ENCODE data around the gene BBS9. TPM values are rescaled to one million over a fixed set of nuclear protein-coding genes. Genes with fewer than 3 reads are reported as not detected.
"Not testable (repeated sequence)": the region's sequence is repeated elsewhere in the genome, so short reads cannot be mapped to it uniquely, and the experiment has no call there.

Gene BBS9
- total RNA-seq, 4 donors from 2014 or later = 11.2 to 34.5 (median 20.4) TPM

GRCh38 chr7:33509206-33509605 lies 379.8 kb downstream of the BBS9 start:
- 87 to 94% methylated on average over 3 of the region's 3 CpGs for WGBS, 2 donors (ENCODE audit: low coverage in 1 of 2)
- TF ChIP-seq POLR2AphosphoS5 (IDR thresholded peaks at IDR 0.05) (no peak), POLR2A (IDR thresholded peaks at IDR 0.05) (no peak), EP300 (IDR thresholded peaks at IDR 0.05) (no peak), CTCF (IDR thresholded peaks at IDR 0.05) (no peak)
- H3K27ac ChIP-seq = no peak overlapping the region
- peaks cover 0 to 10% of the 10 kb centered on the region in 2 donors for H3K36me3 ChIP-seq
- H3K4me1 ChIP-seq = peaks cover 0 to 16% (median 0%) of the 10 kb centered on the region in 3 donors
- no peaks in the 10 kb centered on the region for H3K9me3 ChIP-seq
- ATAC-seq = no peak
- no peak overlapping the region for H3K4me3 ChIP-seq
- no peaks in the 10 kb centered on the region for H3K27me3 ChIP-seq

- no peaks in the 10 kb centered on the region for H3K27me3 ChIP-seq
- H3K9me3 ChIP-seq = no peaks in the 10 kb centered on the region
- peaks cover 0 to 10% of the 10 kb centered on the region in 2 donors for H3K36me3 ChIP-seq
- TF ChIP-seq POLR2AphosphoS5 (IDR thresholded peaks at IDR 0.05) (no peak), EP300 (IDR thresholded peaks at IDR 0.05) (no peak), CTCF (IDR thresholded peaks at IDR 0.05) (no peak), POLR2A (IDR thresholded peaks at IDR 0.05) (no peak)
- ATAC-seq = no peak
- no peak overlapping the region for H3K4me3 ChIP-seq
- 56 to 57% methylated on average over 3 of the region's 3 CpGs for WGBS, 2 donors (ENCODE audit: low coverage in 1 of 2)
- H3K27ac ChIP-seq = no peak overlapping the region
- H3K4me1 ChIP-seq = peaks cover 0 to 16% (median 0%) of the 10 kb centered on the region in 3 donors
Observed at GRCh38 chr7:33511778-33512177, 382.4 kb downstream of the BBS9 start.

GRCh38 chr7:33516568-33516967 lies 387.2 kb downstream of the BBS9 start:
- Histone ChIP-seq H3K27ac (no peak overlapping the region), H3K36me3 (no peaks in the 10 kb centered on the region), H3K4me1 (peaks cover 0 to 15% (median 0%) of the 10 kb centered on the region in 3 donors), H3K4me3 (no peak overlapping the region), H3K27me3 (no peaks in the 10 kb centered on the region), H3K9me3 (no peaks in the 10 kb centered on the region)
- no peak for TF ChIP-seq POLR2AphosphoS5 (IDR thresholded peaks at IDR 0.05)
- 87 to 100% methylated on average over 1 of the region's 1 CpG for WGBS, 2 donors (ENCODE audit: low coverage in 1 of 2)
- ATAC-seq = no peak

GRCh38 chr7:33517191-33517590 lies 387.8 kb downstream of the BBS9 start:
- TF ChIP-seq POLR2AphosphoS5 (IDR thresholded peaks at IDR 0.05) = no peak
- no peak for TF ChIP-seq CTCF (IDR thresholded peaks at IDR 0.05)
- TF ChIP-seq POLR2A (IDR thresholded peaks at IDR 0.05) = no peak
- no peak for TF ChIP-seq EP300 (IDR thresholded peaks at IDR 0.05)
- H3K9me3 ChIP-seq = no peaks in the 10 kb centered on the region
- ATAC-seq = no peak
- no peaks in the 10 kb centered on the region for H3K27me3 ChIP-seq
- H3K27ac ChIP-seq = no peak overlapping the region
- H3K36me3 ChIP-seq = no peaks in the 10 kb centered on the region
- WGBS, 2 donors (ENCODE audit: low coverage in 1 of 2) = 94 to 100% methylated on average over 2 of the region's 2 CpGs
- H3K4me1 ChIP-seq = peaks cover 0 to 9% (median 0%) of the 10 kb centered on the region in 3 donors
- no peak overlapping the region for H3K4me3 ChIP-seq

GRCh38 chr7:33527008-33527407 lies 397.6 kb downstream of the BBS9 start:
- not testable (repeated sequence) for H3K4me1 ChIP-seq, H3K4me3 ChIP-seq, H3K27ac ChIP-seq, H3K36me3 ChIP-seq, H3K9me3 ChIP-seq, ATAC-seq, H3K27me3 ChIP-seq
- WGBS, 2 donors (ENCODE audit: low coverage in 1 of 2) = no CpG with 5 or more reads among the region's 9 CpGs

GRCh38 chr7:33527613-33528012 lies 398.2 kb downstream of the BBS9 start:
- H3K36me3 ChIP-seq, H3K4me3 ChIP-seq, H3K27ac ChIP-seq, H3K27me3 ChIP-seq, H3K4me1 ChIP-seq, ATAC-seq, H3K9me3 ChIP-seq: not testable (repeated sequence)
- WGBS, 2 donors (ENCODE audit: low coverage in 1 of 2) = 67 to 91% methylated on average over 3 to 7 of the region's 10 CpGs

- peaks cover 0 to 8% of the 10 kb centered on the region in 2 donors for H3K36me3 ChIP-seq
- no peak for TF ChIP-seq EP300 (IDR thresholded peaks at IDR 0.05)
- TF ChIP-seq POLR2A (IDR thresholded peaks at IDR 0.05) = no peak
- TF ChIP-seq CTCF (IDR thresholded peaks at IDR 0.05) = no peak
- TF ChIP-seq POLR2AphosphoS5 (IDR thresholded peaks at IDR 0.05) = no peak
- WGBS, 2 donors (ENCODE audit: low coverage in 1 of 2) = no CpG with 5 or more reads among the region's 2 CpGs
- no peaks in the 10 kb centered on the region for H3K4me1 ChIP-seq
- H3K4me3 ChIP-seq = no peak overlapping the region
- ATAC-seq = no peak
- no peaks in the 10 kb centered on the region for H3K9me3 ChIP-seq
- H3K27me3 ChIP-seq = no peaks in the 10 kb centered on the region
- H3K27ac ChIP-seq = no peak overlapping the region
Observed at GRCh38 chr7:33529070-33529469, 399.7 kb downstream of the BBS9 start.

Measured in gastroesophageal sphincter (tissue), 4 donors.